Neural crest cell (in vitro differentiated cells): Measurements from ENCODE around the gene SERHL2. TPM values are rescaled to one million over a fixed set of nuclear protein-coding genes. Genes with fewer than 3 reads are reported as not detected.
"Not testable (repeated sequence)": the region's sequence is repeated elsewhere in the genome, so short reads cannot be mapped to it uniquely, and the experiment has no call there.

Source experiments
- DNase-seq: peaks from one replicate; pipeline ENCODE4 v3.0.0; 2021; ENCODE audit warnings: low read depth, mixed read lengths, low spot score
- H3K27ac Mint-ChIP-seq: one replicate; pipeline ENCODE4 v1.8.0; 2021; ENCODE audit warnings: mild to moderate bottlenecking, mixed read lengths; ENCODE audit not compliant: unreplicated experiment
- H3K27me3 Mint-ChIP-seq: 2 replicates; pipeline ENCODE4 v1.8.0; 2021; ENCODE audit warnings: low read depth, mild to moderate bottlenecking, mixed read lengths
- H3K36me3 Mint-ChIP-seq: 2 replicates; pipeline ENCODE4 v1.8.0; 2021; ENCODE audit warnings: low read depth, mild to moderate bottlenecking, mixed read lengths
- H3K4me1 Mint-ChIP-seq: 2 replicates; pipeline ENCODE4 v1.8.0; 2021; ENCODE audit warnings: mixed read lengths
- H3K4me3 Mint-ChIP-seq: one replicate; pipeline ENCODE4 v1.8.0; 2021; ENCODE audit warnings: mild to moderate bottlenecking, mixed read lengths
- H3K9me3 Mint-ChIP-seq: 2 replicates; pipeline ENCODE4 v1.8.0; 2021; ENCODE audit warnings: mixed read lengths
- total RNA-seq: library from RNA; stranded (reverse); gene quantifications from 2 replicates; pipeline ENCODE4 v1.2.1, GENCODE V29; 2021
- TF ChIP-seq, protein P1 (sequence below): fragments of 200-600 bp; sonication (generic); conservative IDR thresholded peaks from 2 replicates; pipeline ENCODE4 v1.5.0; 2021; ENCODE audit warnings: antibody characterized with exemption, mild to moderate bottlenecking

SERHL2 gene
- total RNA-seq, 1 donor from 2014 or later = 0.63 TPM

DNA sequence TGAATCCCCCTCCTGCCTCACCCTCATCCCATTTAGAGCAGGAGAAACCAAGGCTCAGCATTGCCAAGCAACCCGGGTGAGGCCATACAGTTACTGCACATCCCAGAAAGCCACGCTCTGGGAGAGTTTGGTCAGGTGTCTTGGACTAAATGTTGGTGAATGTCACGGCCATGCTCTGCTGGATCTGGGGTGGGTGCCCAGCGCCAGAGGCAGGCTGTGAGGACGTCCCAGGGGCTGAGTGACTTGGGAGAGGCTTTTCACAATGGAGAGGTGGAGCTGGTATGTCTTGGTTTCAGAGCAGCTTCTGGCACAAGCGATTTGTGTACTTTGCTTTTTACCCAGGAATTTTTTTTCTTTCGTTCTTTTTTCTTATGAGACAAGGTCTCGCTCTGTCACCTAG, 6.6 kb downstream of the SERHL2 start:
- H3K27ac Mint-ChIP-seq = peak overlapping the region; percentile 43
- TF ChIP-seq, protein P1, sequence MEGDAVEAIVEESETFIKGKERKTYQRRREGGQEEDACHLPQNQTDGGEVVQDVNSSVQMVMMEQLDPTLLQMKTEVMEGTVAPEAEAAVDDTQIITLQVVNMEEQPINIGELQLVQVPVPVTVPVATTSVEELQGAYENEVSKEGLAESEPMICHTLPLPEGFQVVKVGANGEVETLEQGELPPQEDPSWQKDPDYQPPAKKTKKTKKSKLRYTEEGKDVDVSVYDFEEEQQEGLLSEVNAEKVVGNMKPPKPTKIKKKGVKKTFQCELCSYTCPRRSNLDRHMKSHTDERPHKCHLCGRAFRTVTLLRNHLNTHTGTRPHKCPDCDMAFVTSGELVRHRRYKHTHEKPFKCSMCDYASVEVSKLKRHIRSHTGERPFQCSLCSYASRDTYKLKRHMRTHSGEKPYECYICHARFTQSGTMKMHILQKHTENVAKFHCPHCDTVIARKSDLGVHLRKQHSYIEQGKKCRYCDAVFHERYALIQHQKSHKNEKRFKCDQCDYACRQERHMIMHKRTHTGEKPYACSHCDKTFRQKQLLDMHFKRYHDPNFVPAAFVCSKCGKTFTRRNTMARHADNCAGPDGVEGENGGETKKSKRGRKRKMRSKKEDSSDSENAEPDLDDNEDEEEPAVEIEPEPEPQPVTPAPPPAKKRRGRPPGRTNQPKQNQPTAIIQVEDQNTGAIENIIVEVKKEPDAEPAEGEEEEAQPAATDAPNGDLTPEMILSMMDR = no peak
- no peak for DNase-seq
- H3K4me3 Mint-ChIP-seq = no peak overlapping the region
- no peaks in the 10 kb centered on the region for H3K9me3 Mint-ChIP-seq
- peaks cover 6% of the 10 kb centered on the region for H3K27me3 Mint-ChIP-seq
- no peaks in the 10 kb centered on the region for H3K36me3 Mint-ChIP-seq
- H3K4me1 Mint-ChIP-seq = peaks cover 18% of the 10 kb centered on the region

DNA sequence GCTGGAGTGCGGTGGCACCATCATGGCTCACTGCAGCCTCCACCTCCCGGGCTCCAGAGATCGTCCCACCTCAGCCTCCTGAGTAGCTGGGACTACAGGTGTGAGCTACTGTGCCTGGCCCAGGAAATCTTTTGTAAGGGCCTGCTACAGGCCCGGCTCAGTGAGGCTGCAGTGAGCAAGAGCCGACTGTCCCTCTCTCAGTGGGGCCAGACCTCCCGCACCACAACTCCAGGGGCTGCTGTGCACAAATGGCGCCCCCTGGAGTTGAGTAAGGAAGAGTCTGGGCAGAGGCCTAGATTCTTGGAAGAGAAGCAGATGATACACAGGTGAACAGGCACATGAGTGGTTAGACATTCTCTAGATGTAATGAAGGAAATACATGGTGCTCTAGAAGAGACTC, 7.0 kb downstream of the SERHL2 start:
- Mint-ChIP-seq H3K4me3 (peak overlapping the region; percentile 65), H3K27me3 (peaks cover 6% of the 10 kb centered on the region), H3K27ac (no peak overlapping the region), H3K9me3 (no peaks in the 10 kb centered on the region), H3K4me1 (peaks cover 18% of the 10 kb centered on the region), H3K36me3 (no peaks in the 10 kb centered on the region)
- no peak for DNase-seq
- TF ChIP-seq, protein P1 = peak; percentile 62

DNA sequence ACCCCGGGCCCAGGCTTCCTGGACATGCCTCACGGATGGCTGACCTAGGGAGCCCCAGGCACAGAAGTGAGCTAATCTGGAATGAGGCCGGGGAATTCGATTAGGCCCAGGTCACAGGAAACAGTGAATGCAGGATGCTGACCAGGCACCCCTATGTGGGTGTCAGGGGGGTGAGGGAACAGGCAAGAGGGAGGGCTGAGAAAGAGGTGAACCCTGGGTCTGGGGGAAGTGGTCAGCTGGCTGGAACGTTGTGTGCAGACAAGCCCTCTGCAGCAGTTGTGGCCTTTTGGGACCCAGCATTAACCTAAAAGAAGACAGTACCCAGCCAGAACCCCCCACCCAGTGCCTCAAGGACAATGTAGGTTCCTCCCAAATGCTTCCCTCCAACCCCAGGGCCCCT, 8.1 kb downstream of the SERHL2 start:
- H3K27ac Mint-ChIP-seq = no peak overlapping the region
- TF ChIP-seq, protein P1 = no peak

DNA sequence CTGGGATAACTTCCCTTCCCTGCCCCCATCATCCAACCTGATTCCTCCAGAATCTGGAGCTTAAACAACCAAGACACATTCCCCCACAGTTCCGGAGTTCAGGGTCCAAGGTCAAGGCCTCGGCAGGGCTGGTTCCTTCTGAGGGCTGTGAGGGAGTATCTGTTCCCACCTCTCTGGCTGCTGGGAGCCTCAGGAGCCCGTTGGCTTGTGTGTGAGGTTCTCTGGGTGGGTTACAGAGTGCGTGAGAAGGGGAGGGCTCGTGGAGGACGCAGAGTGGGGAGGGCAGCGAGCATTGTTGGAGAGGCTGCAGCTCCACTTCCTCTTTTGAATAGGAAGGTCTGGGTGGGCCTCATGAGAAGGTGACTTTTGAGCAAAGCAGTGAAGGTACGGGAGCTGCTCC, 8.5 kb downstream of the SERHL2 start:
- TF ChIP-seq, protein P1 = no peak
- H3K36me3 Mint-ChIP-seq = no peaks in the 10 kb centered on the region
- no peak for DNase-seq
- peak overlapping the region; percentile 38 for H3K27ac Mint-ChIP-seq
- H3K4me3 Mint-ChIP-seq = peak overlapping the region; percentile 63
- peaks cover 18% of the 10 kb centered on the region for H3K4me1 Mint-ChIP-seq
- no peaks in the 10 kb centered on the region for H3K9me3 Mint-ChIP-seq
- peaks cover 6% of the 10 kb centered on the region for H3K27me3 Mint-ChIP-seq

More for the DNA sequence above, 8.1 kb downstream of the SERHL2 start:
- Mint-ChIP-seq H3K4me1 (peaks cover 18% of the 10 kb centered on the region), H3K27me3 (peaks cover 6% of the 10 kb centered on the region), H3K4me3 (peak overlapping the region; percentile 64), H3K36me3 (no peaks in the 10 kb centered on the region), H3K9me3 (no peaks in the 10 kb centered on the region)
- DNase-seq = no peak

DNA sequence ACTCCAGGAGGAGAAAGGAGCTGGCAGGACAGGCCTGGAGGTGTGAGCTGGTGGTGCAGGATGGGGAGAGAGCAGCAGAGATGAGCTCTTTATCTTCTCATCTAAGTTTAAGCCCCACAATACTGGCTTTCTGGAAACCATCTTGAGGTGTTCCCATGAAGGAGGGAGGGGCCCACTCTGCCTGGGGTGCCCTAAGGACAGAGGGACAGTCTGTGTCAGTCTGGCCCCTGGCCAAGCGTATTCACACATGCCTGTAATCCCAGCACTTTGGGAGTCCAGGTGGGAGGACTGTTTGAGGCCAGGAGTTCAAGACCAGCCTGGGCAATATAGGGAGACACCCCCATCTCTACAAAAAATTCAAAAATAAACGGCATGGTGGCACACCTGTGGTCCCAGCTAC, 8.9 kb downstream of the SERHL2 start:
- Mint-ChIP-seq H3K36me3 (no peaks in the 10 kb centered on the region), H3K27me3 (peaks cover 6% of the 10 kb centered on the region), H3K4me3 (peak overlapping the region; percentile 63), H3K4me1 (peaks cover 18% of the 10 kb centered on the region), H3K27ac (peak overlapping the region; percentile 38), H3K9me3 (no peaks in the 10 kb centered on the region)
- TF ChIP-seq, protein P1 = no peak
- no peak for DNase-seq

DNA sequence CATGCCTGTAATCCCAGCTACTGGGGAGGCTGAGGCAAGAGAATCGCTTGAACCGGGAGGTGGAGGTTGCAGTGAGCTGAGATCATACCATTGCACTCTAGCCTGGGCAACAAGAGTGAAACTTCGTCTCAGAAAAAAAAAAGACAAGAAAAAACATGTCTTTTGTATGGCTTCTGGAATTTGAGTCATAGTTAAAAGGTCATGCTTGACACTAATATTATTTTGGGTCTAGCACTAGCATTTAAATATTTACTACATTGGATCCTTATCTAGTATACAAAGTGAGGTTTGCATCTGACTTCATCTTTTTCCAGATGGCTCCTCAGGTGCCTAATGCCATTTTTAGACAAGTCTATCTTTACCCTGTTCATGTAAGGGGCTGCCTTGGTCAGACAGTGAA, 10.2 kb downstream of the SERHL2 start:
- peak overlapping the region; percentile 19 for H3K4me3 Mint-ChIP-seq
- not testable (repeated sequence) for H3K36me3 Mint-ChIP-seq

More for the DNA sequence above, 10.2 kb downstream of the SERHL2 start:
- H3K27me3 Mint-ChIP-seq, H3K9me3 Mint-ChIP-seq, H3K27ac Mint-ChIP-seq, DNase-seq: not testable (repeated sequence)
- H3K4me1 Mint-ChIP-seq = peaks cover 18% of the 10 kb centered on the region
